Cardiac muscle cell (in vitro differentiated cells and primary cell): ENCODE measurements around the gene KIF26B. TPM values are rescaled to one million over a fixed set of nuclear protein-coding genes. Genes with fewer than 3 reads are reported as not detected.
A peak's percentile ranks its signal among the peaks of the same experiment; 100 is the strongest.

Experiments
- DNase-seq, 2 donors: peaks; one replicate each; pipeline versions ENCODE4 v3.0.0 to v3.0.0-alpha.2; 2010 to 2017; ENCODE audit warnings: low read depth in 1 of 2, low spot score in 1 of 2
- H3K27ac ChIP-seq: fragments of 200-600 bp; sonication (generic); 2 replicates; pipeline ENCODE4 v1.5.1; 2016
- H3K27me3 ChIP-seq: fragments of 200-600 bp; sonication (generic); 2 replicates; pipeline ENCODE4 v1.6.0; 2016; ENCODE audit warnings: control low read depth
- H3K36me3 ChIP-seq: fragments of 200-600 bp; sonication (generic); 2 replicates; pipeline ENCODE4 v1.5.1; 2016; ENCODE audit warnings: control low read depth
- H3K4me1 ChIP-seq: fragments of 200-600 bp; sonication (generic); 2 replicates; pipeline ENCODE4 v1.8.1; 2017; ENCODE audit warnings: low read depth, mild to moderate bottlenecking, mixed run types
- H3K4me3 ChIP-seq: fragments of 200-600 bp; sonication (generic); 2 replicates; pipeline ENCODE4 v1.5.1; 2016; ENCODE audit warnings: mild to moderate bottlenecking
- H3K9me3 ChIP-seq: fragments of 200-600 bp; sonication (generic); 2 replicates; pipeline ENCODE4 v1.5.1; 2017; ENCODE audit warnings: low read depth, mild to moderate bottlenecking, control low read depth
- CTCF ChIP-seq: IDR thresholded peaks from 2 replicates; pipeline ENCODE4 v1.5.1; 2012; ENCODE audit warnings: low read depth, mild to moderate bottlenecking, low read length
- polyA plus RNA-seq: library from polyadenylated mRNA; unstranded; fragments of >200 nt; fragmentation: Nextera tagmentation; extraction: Ambion mirVana; gene quantifications from 2 replicates; pipeline ENCODE4 v1.2.1, GENCODE V29; 2016
- total RNA-seq: library from RNA; depleted of rRNA; stranded (reverse); fragments of >200 nt; gene quantifications from 2 replicates; pipeline ENCODE4 v1.2.3, GENCODE V29; 2016

Gene KIF26B
- total and polyA plus RNA-seq, 2 experiments from 2014 or later = 58.9 to 177 TPM

GRCh38 chr1:245108909-245109308 is 45.9 kb upstream of the KIF26B start:
- no peaks in the 10 kb centered on the region for H3K9me3 ChIP-seq
- no peak overlapping the region for H3K4me3 ChIP-seq
- peaks cover 16% of the 10 kb centered on the region for H3K4me1 ChIP-seq
- H3K36me3 ChIP-seq = no peaks in the 10 kb centered on the region
- peak in 1 of 2 donors; percentile 28 for DNase-seq
- no peak for TF ChIP-seq CTCF
- H3K27ac ChIP-seq = no peak overlapping the region
- no peaks in the 10 kb centered on the region for H3K27me3 ChIP-seq

GRCh38 chr1:245110406-245110805 is 44.4 kb upstream of the KIF26B start:
- TF ChIP-seq CTCF = no peak
- H3K4me1 ChIP-seq = peaks cover 16% of the 10 kb centered on the region
- H3K4me3 ChIP-seq = no peak overlapping the region
- no peaks in the 10 kb centered on the region for H3K9me3 ChIP-seq
- H3K27me3 ChIP-seq = no peaks in the 10 kb centered on the region
- no peak for DNase-seq
- no peak overlapping the region for H3K27ac ChIP-seq
- H3K36me3 ChIP-seq = no peaks in the 10 kb centered on the region

GRCh38 chr1:245111073-245111472 is 43.7 kb upstream of the KIF26B start:
- Histone ChIP-seq H3K4me3 (no peak overlapping the region), H3K27me3 (no peaks in the 10 kb centered on the region), H3K9me3 (no peaks in the 10 kb centered on the region), H3K27ac (no peak overlapping the region), H3K36me3 (no peaks in the 10 kb centered on the region), H3K4me1 (peaks cover 16% of the 10 kb centered on the region)
- no peak for TF ChIP-seq CTCF
- DNase-seq = no peak

GRCh38 chr1:245113649-245114048 is 41.1 kb upstream of the KIF26B start:
- no peaks in the 10 kb centered on the region for H3K9me3 ChIP-seq

GRCh38 chr1:245116131-245116530 is 38.7 kb upstream of the KIF26B start:
- Histone ChIP-seq H3K27me3 (no peaks in the 10 kb centered on the region), H3K4me1 (peaks cover 7% of the 10 kb centered on the region), H3K27ac (no peak overlapping the region), H3K9me3 (no peaks in the 10 kb centered on the region), H3K4me3 (no peak overlapping the region), H3K36me3 (no peaks in the 10 kb centered on the region)
- no peak for TF ChIP-seq CTCF
- no peak for DNase-seq

More at GRCh38 chr1:245113649-245114048, 41.1 kb upstream of the KIF26B start:
- Histone ChIP-seq H3K27me3 (no peaks in the 10 kb centered on the region), H3K4me1 (peaks cover 10% of the 10 kb centered on the region), H3K36me3 (no peaks in the 10 kb centered on the region), H3K27ac (no peak overlapping the region), H3K4me3 (no peak overlapping the region)
- no peak for TF ChIP-seq CTCF
- DNase-seq = no peak

GRCh38 chr1:245116751-245117150 is 38.0 kb upstream of the KIF26B start:
- Histone ChIP-seq H3K27ac (no peak overlapping the region), H3K4me1 (peaks cover 7% of the 10 kb centered on the region), H3K36me3 (no peaks in the 10 kb centered on the region), H3K4me3 (no peak overlapping the region), H3K9me3 (no peaks in the 10 kb centered on the region), H3K27me3 (no peaks in the 10 kb centered on the region)
- TF ChIP-seq CTCF = no peak
- DNase-seq = peak in 1 of 2 donors; percentile 52
